Measurements from ENCODE around the gene AKR7A3.

AKR7A3 gene

GRCh38 chr1:19331262-19331878 lies 42.8 kb upstream of the AKR7A3 start:
- H2AFZ ChIP-seq (ENCODE audit: low read length), result no peak overlapping the region
- no peaks in the 10 kb centered on the region for H3K79me2 ChIP-seq (ENCODE audit: insufficient read depth, low read length)
- TF ChIP-seq CTCF (conservative IDR thresholded peaks at IDR 0.05; ENCODE audit: low read length) (no peak), EZH2phosphoT487 (IDR thresholded peaks at IDR 0.05; ENCODE audit: borderline replicate concordance) (no peak)
- no peak overlapping the region for H3K4me3 ChIP-seq (ENCODE audit: low read length, poor library complexity, severe bottlenecking)
- H4K20me1 ChIP-seq (ENCODE audit: insufficient read depth, low read length, poor library complexity, severe bottlenecking), result no peaks in the 10 kb centered on the region
- no peaks in the 10 kb centered on the region for H3K9me2 ChIP-seq (replicated peaks; ENCODE audit: low read depth, low read length)
- H3K9ac ChIP-seq (ENCODE audit: low read depth, low read length, poor library complexity, severe bottlenecking), result no peak overlapping the region
- H3K27me3 ChIP-seq (ENCODE audit: insufficient read depth, low read length, poor library complexity, severe bottlenecking), result no peaks in the 10 kb centered on the region
- H3K36me3 ChIP-seq (ENCODE audit: insufficient read depth, low read length), result no peaks in the 10 kb centered on the region
- H3F3A ChIP-seq (ENCODE audit: low read depth), result no peaks in the 10 kb centered on the region
- no peaks in the 10 kb centered on the region for H3K4me1 ChIP-seq (ENCODE audit: insufficient read depth, low read length, poor library complexity, severe bottlenecking)
- H3K9me3 ChIP-seq (ENCODE audit: insufficient read depth, low read depth, low read length), result no peaks in the 10 kb centered on the region
- no peak overlapping the region for H3K4me2 ChIP-seq (ENCODE audit: low read depth, low read length, poor library complexity, severe bottlenecking)

GRCh38 chr1:19330449-19331135 lies 42.0 kb upstream of the AKR7A3 start:
- Histone ChIP-seq H3K9ac (ENCODE audit: low read depth, low read length, poor library complexity, severe bottlenecking) (no peak overlapping the region), H3K4me3 (ENCODE audit: low read length, poor library complexity, severe bottlenecking) (no peak overlapping the region), H3F3A (ENCODE audit: low read depth) (no peaks in the 10 kb centered on the region), H3K4me2 (ENCODE audit: low read depth, low read length, poor library complexity, severe bottlenecking) (no peak overlapping the region), H3K36me3 (ENCODE audit: insufficient read depth, low read length) (no peaks in the 10 kb centered on the region), H3K9me3 (ENCODE audit: insufficient read depth, low read depth, low read length) (no peaks in the 10 kb centered on the region), H3K9me2 (replicated peaks; ENCODE audit: low read depth, low read length) (no peaks in the 10 kb centered on the region), H3K4me1 (ENCODE audit: insufficient read depth, low read length, poor library complexity, severe bottlenecking) (no peaks in the 10 kb centered on the region), H3K27me3 (ENCODE audit: insufficient read depth, low read length, poor library complexity, severe bottlenecking) (no peaks in the 10 kb centered on the region), H3K79me2 (ENCODE audit: insufficient read depth, low read length) (no peaks in the 10 kb centered on the region), H2AFZ (ENCODE audit: low read length) (no peak overlapping the region), H4K20me1 (ENCODE audit: insufficient read depth, low read length, poor library complexity, severe bottlenecking) (no peaks in the 10 kb centered on the region)
- TF ChIP-seq CTCF (conservative IDR thresholded peaks at IDR 0.05; ENCODE audit: low read length), result no peak
- no peak for TF ChIP-seq EZH2phosphoT487 (IDR thresholded peaks at IDR 0.05; ENCODE audit: borderline replicate concordance)

GRCh38 chr1:19329611-19330010 lies 41.0 kb upstream of the AKR7A3 start:
- Histone ChIP-seq H3F3A (ENCODE audit: low read depth) (no peaks in the 10 kb centered on the region), H2AFZ (ENCODE audit: low read length) (no peak overlapping the region), H3K27me3 (ENCODE audit: insufficient read depth, low read length, poor library complexity, severe bottlenecking) (no peaks in the 10 kb centered on the region), H3K9me2 (replicated peaks; ENCODE audit: low read depth, low read length) (no peaks in the 10 kb centered on the region), H3K4me2 (ENCODE audit: low read depth, low read length, poor library complexity, severe bottlenecking) (no peak overlapping the region), H4K20me1 (ENCODE audit: insufficient read depth, low read length, poor library complexity, severe bottlenecking) (no peaks in the 10 kb centered on the region), H3K9ac (ENCODE audit: low read depth, low read length, poor library complexity, severe bottlenecking) (no peak overlapping the region), H3K4me3 (ENCODE audit: low read length, poor library complexity, severe bottlenecking) (no peak overlapping the region), H3K79me2 (ENCODE audit: insufficient read depth, low read length) (no peaks in the 10 kb centered on the region), H3K36me3 (ENCODE audit: insufficient read depth, low read length) (no peaks in the 10 kb centered on the region; the same call in 1 of the 2 replicates), H3K9me3 (ENCODE audit: insufficient read depth, low read depth, low read length) (no peaks in the 10 kb centered on the region), H3K4me1 (ENCODE audit: insufficient read depth, low read length, poor library complexity, severe bottlenecking) (no peaks in the 10 kb centered on the region)
- TF ChIP-seq CTCF (conservative IDR thresholded peaks at IDR 0.05; ENCODE audit: low read length), result no peak
- TF ChIP-seq EZH2phosphoT487 (IDR thresholded peaks at IDR 0.05; ENCODE audit: borderline replicate concordance), result no peak
